Fibroblast of lung (primary cell): Measurements from ENCODE around the gene RNGTT.

Source experiments
- CTCF ChIP-seq, 2 donors: IDR thresholded peaks in 1 of 2; conservative IDR thresholded peaks in 1 of 2; 1 replicate in 1 of 2; 2 replicates in 1 of 2; pipeline ENCODE4 v1.5.1; 2011 to 2012; ENCODE audit warnings: low read length in 2 of 2, control low read depth in 1 of 2, inconsistent platforms in 1 of 2, low read depth in 1 of 2, mild to moderate bottlenecking in 1 of 2
- EZH2 ChIP-seq: IDR thresholded peaks from 2 replicates; pipeline ENCODE4 v1.5.1; 2012; ENCODE audit warnings: low read length, control low read depth, mild to moderate bottlenecking; ENCODE audit errors: missing control alignments

- no peak for TF ChIP-seq CTCF (conservative IDR thresholded peaks at IDR 0.05 in 1 of 2, IDR thresholded peaks at IDR 0.05 in 1 of 2; ENCODE audit: low read depth in 1 of 2, low read length in 2 of 2)
- no peak for TF ChIP-seq EZH2
Observed at GRCh38 chr6:88989215-88989614, 25.8 kb upstream of the RNGTT start.
